GM10248 (cell line): ENCODE data around the gene ADCY1.

ENCODE experiments used
- CTCF ChIA-PET: fragments of 300-600 bp; sonication (Branson Sonifier 250); formaldehyde crosslinking; extraction: SDS; loops from one replicate; lab custom pipeline; 2021; ENCODE audit warnings: antibody characterized with exemption; lab: Yijun Ruan, JAX
- POLR2A ChIA-PET: fragments of 350-650 bp; sonication (Branson Sonifier 250); formaldehyde crosslinking; extraction: SDS; loops from one replicate; lab custom pipeline; 2020; ENCODE audit warnings: antibody characterized with exemption; lab: Yijun Ruan, JAX
- DNase-seq: peaks from one replicate; pipeline ENCODE4 v3.0.0; 2012; ENCODE audit errors: extremely low spot score
- TF ChIP-seq, protein P1 (sequence below): IDR thresholded peaks from 2 replicates; pipeline ENCODE4 v1.5.1; 2012; ENCODE audit warnings: mild to moderate bottlenecking, low read depth; ENCODE audit errors: extremely low read depth, missing control alignments, control extremely low read depth

ADCY1 gene

DNA sequence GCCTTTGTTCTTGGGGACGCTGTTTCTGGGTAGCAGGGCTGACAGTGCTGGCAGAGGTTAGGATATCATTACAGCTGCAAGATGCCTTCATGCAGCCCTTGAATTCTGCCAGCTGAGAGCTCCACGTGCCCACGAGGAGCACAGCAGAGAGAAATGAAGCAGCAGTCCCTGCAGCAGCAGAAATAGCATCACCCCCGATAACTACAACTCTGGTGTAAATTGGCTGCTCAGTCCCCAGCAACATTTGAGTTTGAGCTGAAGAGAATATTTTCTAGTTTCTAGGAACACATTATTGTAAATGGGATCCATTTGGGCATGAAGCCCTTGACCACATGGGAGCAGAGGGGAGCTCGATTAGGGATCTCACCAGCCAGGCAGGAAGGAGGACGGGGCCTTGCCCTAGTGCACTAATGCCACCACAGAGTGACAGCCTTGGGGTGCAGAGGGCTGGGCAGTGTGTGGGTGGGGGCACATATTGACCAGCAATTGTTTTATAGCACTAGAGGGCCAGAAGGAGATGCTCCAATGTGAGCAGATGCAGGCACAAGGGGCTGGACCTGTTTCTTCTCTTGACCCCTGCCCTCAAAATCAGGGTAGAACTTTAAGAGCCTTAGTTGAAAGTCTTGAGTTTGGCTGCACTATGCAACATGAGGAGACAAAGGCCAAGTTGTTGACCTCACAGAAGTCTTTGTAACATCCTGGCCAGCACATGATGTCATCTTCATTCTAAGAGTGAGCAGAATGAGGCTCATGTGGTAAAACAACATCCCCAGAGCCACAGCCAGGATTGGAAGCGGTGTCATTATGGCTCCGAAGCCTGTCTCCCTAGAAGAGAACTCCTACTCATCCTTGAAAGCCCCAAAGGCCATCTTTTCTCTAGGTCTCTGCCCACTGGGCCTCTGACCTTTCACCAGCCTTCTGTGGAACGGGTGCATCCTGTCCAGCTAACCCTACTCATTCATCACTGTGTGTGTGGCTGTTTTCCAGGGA lies 52.6 kb downstream of the ADCY1 start:
- ChIA-PET CTCF (interaction anchor here (0.7 to 1.1 kb wide), 2 partner anchors 13 to 87 kb away, joined by 3 read pairs; no protein-coding TSS in a partner anchor), POLR2A (no interaction called here)
- DNase-seq, result no peak
- TF ChIP-seq, protein P1, sequence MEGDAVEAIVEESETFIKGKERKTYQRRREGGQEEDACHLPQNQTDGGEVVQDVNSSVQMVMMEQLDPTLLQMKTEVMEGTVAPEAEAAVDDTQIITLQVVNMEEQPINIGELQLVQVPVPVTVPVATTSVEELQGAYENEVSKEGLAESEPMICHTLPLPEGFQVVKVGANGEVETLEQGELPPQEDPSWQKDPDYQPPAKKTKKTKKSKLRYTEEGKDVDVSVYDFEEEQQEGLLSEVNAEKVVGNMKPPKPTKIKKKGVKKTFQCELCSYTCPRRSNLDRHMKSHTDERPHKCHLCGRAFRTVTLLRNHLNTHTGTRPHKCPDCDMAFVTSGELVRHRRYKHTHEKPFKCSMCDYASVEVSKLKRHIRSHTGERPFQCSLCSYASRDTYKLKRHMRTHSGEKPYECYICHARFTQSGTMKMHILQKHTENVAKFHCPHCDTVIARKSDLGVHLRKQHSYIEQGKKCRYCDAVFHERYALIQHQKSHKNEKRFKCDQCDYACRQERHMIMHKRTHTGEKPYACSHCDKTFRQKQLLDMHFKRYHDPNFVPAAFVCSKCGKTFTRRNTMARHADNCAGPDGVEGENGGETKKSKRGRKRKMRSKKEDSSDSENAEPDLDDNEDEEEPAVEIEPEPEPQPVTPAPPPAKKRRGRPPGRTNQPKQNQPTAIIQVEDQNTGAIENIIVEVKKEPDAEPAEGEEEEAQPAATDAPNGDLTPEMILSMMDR, result no peak

DNA sequence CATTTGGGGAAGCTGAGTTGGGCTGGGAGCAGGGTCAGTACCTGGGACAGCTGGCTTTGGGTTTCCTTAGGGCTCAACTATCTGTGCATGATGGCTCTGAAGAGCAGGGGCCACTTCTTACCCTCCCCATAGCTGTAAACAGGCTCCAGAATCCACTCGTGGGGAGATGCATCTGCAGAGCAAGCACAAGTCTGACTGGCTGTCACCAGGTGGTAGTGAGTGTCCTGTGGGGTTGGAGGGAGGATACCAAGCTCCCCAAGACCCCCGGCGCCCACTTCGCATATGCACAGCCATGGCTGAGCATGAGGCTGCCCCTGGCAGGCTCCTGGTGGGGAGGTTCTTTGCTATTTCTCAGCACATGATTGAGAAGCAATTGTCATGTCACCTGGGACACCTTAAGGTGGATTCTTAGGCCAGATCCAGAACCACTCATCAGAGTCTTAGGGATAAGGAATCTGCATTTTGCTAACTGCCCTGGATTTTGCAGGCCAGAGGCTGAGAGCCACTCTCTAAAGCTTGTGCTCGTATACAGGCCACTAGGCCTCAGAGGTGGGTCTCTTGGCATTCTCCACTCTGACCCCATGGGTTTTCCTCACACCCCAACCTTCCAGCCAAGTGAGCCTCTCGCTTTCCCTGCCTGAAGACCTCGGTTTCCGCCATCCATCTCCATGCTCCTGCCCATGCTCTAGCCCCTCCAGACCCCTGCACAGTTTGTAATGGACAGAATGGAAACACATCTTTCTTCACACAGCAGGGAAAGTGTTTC lies 53.7 kb downstream of the ADCY1 start:
- CTCF ChIA-PET, result interaction anchor here (1.1 kb wide), 1 partner anchor 88 kb away, joined by 3 read pairs; no protein-coding TSS in a partner anchor
- TF ChIP-seq, protein P1, result no peak
- POLR2A ChIA-PET, result no interaction called here
- DNase-seq, result no peak

DNA sequence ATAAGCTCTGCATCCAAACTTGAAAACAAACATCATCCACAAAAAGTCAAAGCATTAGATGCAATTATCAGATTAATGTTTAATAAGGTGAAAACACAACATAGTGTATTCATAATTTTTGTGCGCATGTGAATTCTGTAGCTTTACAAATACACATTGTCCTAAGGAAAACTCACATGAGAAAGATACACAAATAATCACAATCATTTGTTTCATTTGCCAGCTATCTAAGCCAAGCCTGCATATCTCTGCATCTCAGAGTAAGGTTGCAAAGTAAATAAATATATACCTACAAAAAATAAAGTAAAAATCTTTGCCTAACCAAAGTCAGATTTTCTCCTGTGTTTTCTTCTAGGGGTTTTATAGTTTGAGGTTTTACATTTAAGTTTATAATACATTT lies 57.4 kb downstream of the ADCY1 start:
- ChIA-PET POLR2A (no interaction called here), CTCF (no interaction called here)
- TF ChIP-seq, protein P1, result no peak
- no peak for DNase-seq

DNA sequence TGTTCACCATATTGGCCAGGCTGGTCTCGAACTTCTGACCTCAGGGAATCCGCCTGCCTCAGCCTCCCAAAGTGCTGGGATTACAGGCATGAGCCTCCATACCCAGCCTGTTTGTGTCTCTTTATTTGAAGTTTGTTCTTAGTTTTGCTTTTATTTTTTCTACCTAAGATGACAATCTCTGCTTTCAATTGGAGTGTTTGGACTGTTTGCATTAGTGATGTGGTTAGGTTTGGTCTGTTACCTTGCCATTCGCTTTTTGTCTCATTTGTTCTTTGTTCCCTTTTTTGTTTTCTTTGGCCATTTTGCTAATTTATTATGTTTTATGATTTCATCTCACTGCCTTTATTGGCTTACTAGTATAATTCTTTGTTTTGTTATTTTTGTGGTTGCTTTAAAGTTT lies 62.6 kb downstream of the ADCY1 start:
- POLR2A ChIA-PET, result no interaction called here
- DNase-seq, result no peak
- TF ChIP-seq, protein P1, result no peak
- CTCF ChIA-PET, result no interaction called here

DNA sequence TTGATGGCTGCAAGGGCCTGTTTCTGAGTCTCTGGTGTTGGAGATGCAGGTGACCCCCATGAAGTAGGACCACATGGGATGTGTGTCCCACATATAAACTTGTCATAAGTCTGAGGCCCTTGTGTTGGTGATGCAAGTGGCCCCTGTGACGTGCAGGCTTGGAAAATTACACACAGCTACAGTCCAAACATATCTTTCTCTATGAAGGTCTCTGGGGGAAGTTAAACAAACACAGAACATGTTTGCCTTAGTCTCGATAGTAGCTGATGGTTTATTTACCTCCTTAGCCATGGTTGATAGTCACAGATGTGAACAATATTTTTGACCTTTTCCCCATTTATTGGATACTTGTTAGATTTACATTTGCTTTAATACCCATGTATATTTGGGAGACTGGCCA lies 64.7 kb downstream of the ADCY1 start:
- no peak for DNase-seq
- ChIA-PET CTCF (interaction anchor here (2.8 kb wide), 1 partner anchor 24 kb away, joined by 8 read pairs; no protein-coding TSS in a partner anchor), POLR2A (no interaction called here)

DNA sequence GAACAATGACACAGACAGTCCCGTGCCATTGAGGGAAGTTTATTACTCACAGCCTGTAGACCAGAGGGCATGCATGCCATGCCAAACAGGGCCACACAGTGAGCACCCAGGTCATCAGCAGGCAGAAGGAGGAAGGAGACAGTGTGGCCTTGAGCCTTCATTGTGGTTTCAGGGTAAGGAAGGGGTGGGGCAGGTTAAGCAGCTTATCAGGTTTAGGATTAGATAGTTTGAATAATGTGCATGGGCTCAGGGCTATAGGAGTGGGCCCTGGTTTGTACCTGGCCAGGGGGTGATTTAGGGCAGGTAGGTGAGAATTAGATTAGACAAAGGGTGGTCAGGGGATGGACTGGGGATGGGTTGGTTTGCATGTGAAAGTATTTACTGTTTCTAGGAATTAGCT lies 67.9 kb downstream of the ADCY1 start:
- DNase-seq, result no peak
- CTCF ChIA-PET, result interaction anchor here (1.2 kb wide), 1 partner anchor 9 kb away, joined by 4 read pairs; no protein-coding TSS in a partner anchor
- POLR2A ChIA-PET, result no interaction called here
- TF ChIP-seq, protein P1, result no peak

More for the DNA sequence above, 64.7 kb downstream of the ADCY1 start:
- TF ChIP-seq, protein P1, result no peak
